ACC112 (cell line): ENCODE results near the gene HOXC13.

Experiments
- H2AFZ ChIP-seq: fragments of 200-600 bp; sonication (generic); one replicate; pipeline ENCODE4 v1.6.0; 2017; ENCODE audit warnings: antibody characterized with exemption, low read length; ENCODE audit not compliant: unreplicated experiment
- H3K27ac ChIP-seq: fragments of 200-600 bp; sonication (generic); 2 replicates; pipeline ENCODE4 v1.5.1; 2014; ENCODE audit warnings: low read depth, mild to moderate bottlenecking, antibody characterized with exemption, low read length, moderate library complexity
- H3K27me3 ChIP-seq: fragments of 200-600 bp; sonication (generic); 2 replicates; pipeline ENCODE4 v1.6.1; 2014; ENCODE audit warnings: mild to moderate bottlenecking, antibody characterized with exemption, low read length, moderate library complexity, mixed read lengths; ENCODE audit not compliant: insufficient read depth
- H3K36me3 ChIP-seq: fragments of 200-600 bp; sonication (generic); 2 replicates; pipeline ENCODE4 v1.6.1; 2016; ENCODE audit warnings: mild to moderate bottlenecking, antibody characterized with exemption, low read length, moderate library complexity, mixed read lengths; ENCODE audit not compliant: insufficient read depth
- H3K4me1 ChIP-seq: fragments of 200-600 bp; sonication (generic); one replicate; pipeline ENCODE4 v1.6.1; 2016; ENCODE audit warnings: low read length, mixed read lengths; ENCODE audit not compliant: insufficient read depth, unreplicated experiment, control insufficient read depth
- H3K4me3 ChIP-seq: fragments of 200-600 bp; sonication (generic); 2 replicates; pipeline ENCODE4 v1.5.1; 2014; ENCODE audit warnings: mild to moderate bottlenecking, low read depth, low read length
- H3K79me2 ChIP-seq: fragments of 200-600 bp; sonication (generic); one replicate; pipeline ENCODE4 v1.6.0; 2016; ENCODE audit warnings: low read length; ENCODE audit not compliant: control insufficient read depth, unreplicated experiment, insufficient read depth

The HOXC13 gene

GRCh38 chr12:53980104-53980801 is 41.6 kb downstream of the HOXC13 start:
- no peaks in the 10 kb centered on the region for H3K79me2 ChIP-seq
- no peaks in the 10 kb centered on the region for H3K36me3 ChIP-seq
- H3K4me3 ChIP-seq, result no peak overlapping the region
- no peaks in the 10 kb centered on the region for H3K4me1 ChIP-seq
- H3K27ac ChIP-seq, result no peak overlapping the region
- H2AFZ ChIP-seq, result no peak overlapping the region
- H3K27me3 ChIP-seq, result peaks cover 93% of the 10 kb centered on the region

- Histone ChIP-seq H3K27me3 (peaks cover 93% of the 10 kb centered on the region), H3K4me1 (no peaks in the 10 kb centered on the region), H3K27ac (no peak overlapping the region), H3K79me2 (no peaks in the 10 kb centered on the region), H2AFZ (no peak overlapping the region), H3K36me3 (no peaks in the 10 kb centered on the region), H3K4me3 (no peak overlapping the region)
Observed at GRCh38 chr12:53980802-53981496, 42.3 kb downstream of the HOXC13 start.

GRCh38 chr12:53981634-53982565 is 43.3 kb downstream of the HOXC13 start:
- H3K79me2 ChIP-seq, result no peaks in the 10 kb centered on the region
- peaks cover 93% of the 10 kb centered on the region for H3K27me3 ChIP-seq
- H3K27ac ChIP-seq, result no peak overlapping the region
- no peaks in the 10 kb centered on the region for H3K4me1 ChIP-seq
- H3K4me3 ChIP-seq, result no peak overlapping the region
- H3K36me3 ChIP-seq, result no peaks in the 10 kb centered on the region
- H2AFZ ChIP-seq, result no peak overlapping the region

- Histone ChIP-seq H3K36me3 (no peaks in the 10 kb centered on the region), H3K27me3 (peaks cover 93% of the 10 kb centered on the region), H3K4me3 (no peak overlapping the region), H3K27ac (no peak overlapping the region), H3K79me2 (no peaks in the 10 kb centered on the region), H2AFZ (no peak overlapping the region), H3K4me1 (no peaks in the 10 kb centered on the region)
Observed at GRCh38 chr12:53982648-53983567, 44.3 kb downstream of the HOXC13 start.

GRCh38 chr12:53983568-53983949 is 44.9 kb downstream of the HOXC13 start:
- no peaks in the 10 kb centered on the region for H3K36me3 ChIP-seq
- no peaks in the 10 kb centered on the region for H3K4me1 ChIP-seq
- no peak overlapping the region for H3K27ac ChIP-seq
- H3K79me2 ChIP-seq, result no peaks in the 10 kb centered on the region
- H2AFZ ChIP-seq, result no peak overlapping the region
- H3K4me3 ChIP-seq, result no peak overlapping the region
- peaks cover 93% of the 10 kb centered on the region for H3K27me3 ChIP-seq

- H3K4me3 ChIP-seq, result no peak overlapping the region
- H3K27ac ChIP-seq, result no peak overlapping the region
- H3K4me1 ChIP-seq, result no peaks in the 10 kb centered on the region
- H3K27me3 ChIP-seq, result peaks cover 88% of the 10 kb centered on the region
- no peaks in the 10 kb centered on the region for H3K36me3 ChIP-seq
- H3K79me2 ChIP-seq, result no peaks in the 10 kb centered on the region
- no peak overlapping the region for H2AFZ ChIP-seq
Observed at GRCh38 chr12:53983950-53984572, 45.4 kb downstream of the HOXC13 start.

- Histone ChIP-seq H3K27ac (no peak within 1 kb of the TSS), H3K4me1 (peaks cover 7% of the 10 kb centered on the region), H3K27me3 (peaks cover 85% of the 10 kb centered on the region), H2AFZ (peak within 1 kb of the TSS; percentile 40), H3K36me3 (no peaks in the 10 kb centered on the region), H3K79me2 (no peaks in the 10 kb centered on the region), H3K4me3 (peak within 1 kb of the TSS; percentile 72)
Observed at GRCh38 chr12:53984901-53985691, 46.5 kb downstream of the HOXC13 start, which contains the start of gene HOXC10. Gene HOXC10 (plus strand): TSS chr12:53985146. CDS start chr12:53985260, 114 bp downstream.

GRCh38 chr12:53985692-53985993 is 47.0 kb downstream of the HOXC13 start:
- Histone ChIP-seq H3K27ac (no peak overlapping the region), H3K36me3 (no peaks in the 10 kb centered on the region), H3K27me3 (peaks cover 87% of the 10 kb centered on the region), H3K79me2 (no peaks in the 10 kb centered on the region), H2AFZ (peak overlapping the region; percentile 29), H3K4me3 (peak overlapping the region; percentile 72), H3K4me1 (peaks cover 12% of the 10 kb centered on the region)

GRCh38 chr12:53985994-53986685 is 47.5 kb downstream of the HOXC13 start:
- peak overlapping the region; percentile 29 for H2AFZ ChIP-seq
- H3K4me1 ChIP-seq, result peaks cover 17% of the 10 kb centered on the region
- H3K27ac ChIP-seq, result no peak overlapping the region
- H3K27me3 ChIP-seq, result peaks cover 87% of the 10 kb centered on the region
- peak overlapping the region; percentile 72 for H3K4me3 ChIP-seq
- H3K36me3 ChIP-seq, result no peaks in the 10 kb centered on the region
- H3K79me2 ChIP-seq, result no peaks in the 10 kb centered on the region
